IPS-20b (cell line): Measurements from ENCODE around the gene ZNF330.

Experiments
- H3K27ac ChIP-seq: one replicate; pipeline ENCODE4 v1.5.1; 2013; ENCODE audit warnings: low read length
- H3K27me3 ChIP-seq: 2 replicates; pipeline ENCODE4 v1.6.1; 2013; ENCODE audit warnings: mild to moderate bottlenecking, low read length, inconsistent platforms; ENCODE audit not compliant: insufficient read depth
- H3K36me3 ChIP-seq: 2 replicates; pipeline ENCODE4 v1.6.1; 2013; ENCODE audit warnings: low read depth, mild to moderate bottlenecking, inconsistent platforms, low read length, moderate library complexity; ENCODE audit not compliant: insufficient read depth
- H3K4me1 ChIP-seq: 2 replicates; pipeline ENCODE4 v1.6.1; 2013; ENCODE audit warnings: mild to moderate bottlenecking, control low read depth, inconsistent platforms, low read length, moderate library complexity; ENCODE audit not compliant: insufficient read depth
- H3K4me3 ChIP-seq: 2 replicates; pipeline ENCODE4 v1.5.1; 2013; ENCODE audit warnings: mild to moderate bottlenecking, low read length, inconsistent platforms
- H3K9ac ChIP-seq: 2 replicates; pipeline ENCODE4 v1.6.1; 2013; ENCODE audit warnings: low read depth, mild to moderate bottlenecking, inconsistent platforms, low read length, moderate library complexity
- H3K9me3 ChIP-seq: 2 replicates; pipeline ENCODE4 v1.6.1; 2013; ENCODE audit warnings: mild to moderate bottlenecking, low read depth, low read length, inconsistent platforms; ENCODE audit not compliant: insufficient read depth

The ZNF330 gene

GRCh38 chr4:141283152-141283551 lies 62.5 kb downstream of the ZNF330 start:
- no peak overlapping the region for H3K27ac ChIP-seq
- H3K4me3 ChIP-seq, result no peak overlapping the region
- no peaks in the 10 kb centered on the region for H3K9me3 ChIP-seq
- H3K27me3 ChIP-seq, result no peaks in the 10 kb centered on the region
- no peak overlapping the region for H3K9ac ChIP-seq
- no peaks in the 10 kb centered on the region for H3K4me1 ChIP-seq
- H3K36me3 ChIP-seq, result no peaks in the 10 kb centered on the region

GRCh38 chr4:141283563-141283962 lies 62.9 kb downstream of the ZNF330 start:
- Histone ChIP-seq H3K27ac (no peak overlapping the region), H3K9me3 (no peaks in the 10 kb centered on the region), H3K9ac (no peak overlapping the region), H3K4me3 (no peak overlapping the region), H3K4me1 (no peaks in the 10 kb centered on the region), H3K36me3 (no peaks in the 10 kb centered on the region), H3K27me3 (no peaks in the 10 kb centered on the region)
